ENCODE results near the gene CCDC138. TPM values are rescaled to one million over a fixed set of nuclear protein-coding genes. Genes with fewer than 3 reads are reported as not detected.

Gene CCDC138
- total RNA-seq, 2 donors from 2014 or later: 4.2 to 4.5 TPM

GRCh38 chr2:108925286-108925685, 138.7 kb downstream of the CCDC138 start:
- 95% methylated on average over 6 of the region's 6 CpGs for WGBS
- Histone ChIP-seq H3K4me1 (replicated peaks) (no peaks in the 10 kb centered on the region), H3K27me3 (replicated peaks; ENCODE audit: insufficient read depth) (no peaks in the 10 kb centered on the region), H3K9me3 (no peaks in the 10 kb centered on the region), H3K36me3 (no peaks in the 10 kb centered on the region), H3K4me3 (no peak overlapping the region), H3K27ac (no peak overlapping the region)
- DNase-seq (ENCODE audit: low spot score): no peak
- no peak for TF ChIP-seq CTCF (IDR thresholded peaks at IDR 0.05)
- no peak for TF ChIP-seq POLR2A (IDR thresholded peaks at IDR 0.05)
- TF ChIP-seq POLR2AphosphoS5 (IDR thresholded peaks at IDR 0.05): no peak
- intact Hi-C loops (cut with DNase I): loop anchor here (10.0 kb wide), 1 partner anchor 570 kb away; no protein-coding TSS in a partner anchor

- TF ChIP-seq CTCF (IDR thresholded peaks at IDR 0.05) (no peak), POLR2AphosphoS5 (IDR thresholded peaks at IDR 0.05) (no peak), POLR2A (IDR thresholded peaks at IDR 0.05) (no peak)
- H3K4me3 ChIP-seq: no peak overlapping the region
- no peaks in the 10 kb centered on the region for H3K27me3 ChIP-seq (replicated peaks; ENCODE audit: insufficient read depth)
- WGBS: 56% methylated on average over 8 of the region's 8 CpGs
- H3K4me1 ChIP-seq (replicated peaks): no peaks in the 10 kb centered on the region
- H3K27ac ChIP-seq: no peak overlapping the region
- intact Hi-C loops (cut with DNase I): loop anchor here (10.0 kb wide), 1 partner anchor 569 kb away; no protein-coding TSS in a partner anchor
- no peaks in the 10 kb centered on the region for H3K36me3 ChIP-seq
- H3K9me3 ChIP-seq: no peaks in the 10 kb centered on the region
- no peak for DNase-seq (ENCODE audit: low spot score)
Observed at GRCh38 chr2:108925735-108926134, 139.2 kb downstream of the CCDC138 start.

Small RNA genes lying within 50 kb of the gene (small RNA-seq; reads per million reads assigned to genes)
- gene AC073415.1: 0 reads per million in 2 donors

Other genes with a start within 250 kb of the CCDC138 start
- 10 to 100 TPM; 77.8 to 96.2 TPM for gene RANBP2, start 67.3 kb upstream of the CCDC138 start, total RNA-seq
- under 1 TPM; 0.46 to 0.68 TPM for gene EDAR, start 202.4 kb downstream of the CCDC138 start, total RNA-seq